NCI-H510A (cell line): ENCODE data around the gene LRTM1.

Experiments used
- DNase-seq: peaks from one replicate; lab custom pipeline; 2025; lab: John Stamatoyannopoulos, UW

LRTM1 gene

GRCh38 chr3:54939557-54940300 lies 11.9 kb upstream of the LRTM1 start:
- DNase-seq, result no peak

DNA sequence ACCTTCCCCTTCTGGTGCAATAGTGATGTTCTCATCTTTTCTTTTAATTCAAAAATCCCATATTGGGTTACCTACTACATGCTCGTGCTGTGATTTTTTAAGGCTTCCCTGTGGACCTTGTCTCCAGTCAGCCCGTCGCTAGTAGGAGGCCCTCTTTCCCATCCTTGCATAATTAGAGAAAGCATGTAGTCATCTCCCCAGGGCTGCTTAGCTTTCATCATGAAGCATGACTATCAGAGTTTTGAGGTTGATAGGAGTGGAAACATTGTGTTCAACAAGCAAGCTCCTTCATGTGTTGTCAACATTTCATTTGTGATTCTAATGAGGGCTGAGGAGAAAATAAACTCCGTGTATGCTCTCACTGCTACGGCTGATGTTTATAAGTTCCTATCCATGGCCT lies 8.7 kb upstream of the LRTM1 start:
- DNase-seq, result no peak

DNA sequence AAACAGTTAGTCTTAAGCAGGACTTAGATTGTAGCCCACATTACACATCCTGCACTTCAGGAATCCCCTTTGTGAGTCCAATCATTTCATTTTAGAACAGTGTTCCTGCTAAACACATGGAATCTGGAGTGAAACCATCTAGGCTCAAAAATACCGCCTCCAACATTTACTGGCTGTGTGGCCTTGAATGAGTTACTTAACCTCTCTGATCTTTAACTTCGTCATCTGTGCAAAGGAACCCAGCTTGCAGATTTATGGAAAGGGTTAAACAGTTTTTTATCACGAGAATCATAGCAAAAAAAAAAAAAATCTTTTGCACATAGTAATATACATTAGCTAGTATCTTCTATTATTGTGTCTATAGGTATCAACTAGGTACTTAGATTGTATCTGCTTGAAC lies 8.0 kb upstream of the LRTM1 start:
- DNase-seq, result no peak

DNA sequence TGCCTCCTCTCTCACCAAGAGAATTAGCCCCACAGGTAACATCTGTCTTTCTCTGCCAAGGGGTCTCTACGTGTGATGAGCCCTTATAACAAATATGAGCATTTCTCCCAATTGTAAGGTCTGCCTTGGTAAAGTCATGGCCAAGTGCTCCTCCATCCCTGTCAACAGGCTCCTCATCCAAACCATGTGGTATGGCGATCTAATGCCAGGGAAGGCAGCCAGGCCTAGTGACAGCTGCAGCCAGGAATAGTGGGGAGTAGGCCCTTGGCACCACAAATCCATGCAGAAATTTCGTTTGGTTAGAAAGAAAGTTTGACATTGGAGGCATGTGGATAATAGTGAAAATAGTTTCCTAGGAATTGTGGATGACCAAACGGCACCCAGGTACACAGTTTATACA lies 4.7 kb upstream of the LRTM1 start:
- no peak for DNase-seq

GRCh38 chr3:54931182-54931581 lies 3.3 kb upstream of the LRTM1 start:
- DNase-seq, result no peak

DNA sequence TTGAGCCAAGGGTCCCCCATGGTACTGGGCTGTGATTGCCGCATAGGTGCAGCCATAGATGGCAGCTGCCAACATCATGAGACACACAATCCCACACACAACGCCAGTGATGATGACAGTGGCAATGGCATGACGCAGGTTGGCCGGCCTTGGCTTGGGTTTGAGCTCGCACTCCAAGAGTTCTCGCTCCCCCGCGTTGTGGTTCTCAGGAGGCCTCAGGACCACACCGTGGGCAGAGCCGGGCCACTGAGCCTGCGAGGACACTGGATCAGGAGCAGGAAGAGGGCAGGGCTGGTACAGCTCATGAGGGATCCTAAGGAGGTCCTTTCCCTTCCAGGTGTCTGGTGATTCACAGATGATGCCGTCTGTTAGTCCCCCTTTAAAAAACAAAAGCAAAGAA lies 9.3 kb downstream of the LRTM1 start:
- no peak for DNase-seq

DNA sequence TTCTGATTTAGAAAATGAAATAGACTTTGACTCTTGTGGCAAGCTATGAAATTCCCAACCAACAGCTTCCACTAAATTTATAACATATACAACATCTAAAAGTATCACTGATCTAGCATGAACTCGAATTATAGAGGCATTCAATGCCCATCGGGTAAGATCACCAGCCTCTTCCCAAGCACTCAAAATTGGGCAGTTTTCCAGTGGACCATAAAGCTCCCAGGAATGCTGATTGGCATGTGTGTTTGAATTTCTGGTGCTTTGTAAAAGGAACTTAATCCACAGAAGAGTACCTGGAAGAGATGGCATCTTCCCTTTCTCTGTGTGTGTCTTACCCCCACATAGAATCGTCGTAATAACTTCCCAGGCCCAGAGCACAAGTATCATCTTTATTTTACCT lies 10.0 kb downstream of the LRTM1 start:
- no peak for DNase-seq

GRCh38 chr3:54917174-54917573 lies 10.7 kb downstream of the LRTM1 start:
- DNase-seq, result no peak

GRCh38 chr3:54916732-54917131 lies 11.1 kb downstream of the LRTM1 start:
- no peak for DNase-seq

- DNase-seq, result no peak
These were observed 11.9 kb downstream of the LRTM1 start for GRCh38 chr3:54915976-54916375.

GRCh38 chr3:54915181-54915580 lies 12.7 kb downstream of the LRTM1 start:
- no peak for DNase-seq

- no peak for DNase-seq
These were observed 13.7 kb downstream of the LRTM1 start for GRCh38 chr3:54914180-54914579.

- no peak for DNase-seq
These were observed 18.7 kb downstream of the LRTM1 start for GRCh38 chr3:54909191-54909590.

DNA sequence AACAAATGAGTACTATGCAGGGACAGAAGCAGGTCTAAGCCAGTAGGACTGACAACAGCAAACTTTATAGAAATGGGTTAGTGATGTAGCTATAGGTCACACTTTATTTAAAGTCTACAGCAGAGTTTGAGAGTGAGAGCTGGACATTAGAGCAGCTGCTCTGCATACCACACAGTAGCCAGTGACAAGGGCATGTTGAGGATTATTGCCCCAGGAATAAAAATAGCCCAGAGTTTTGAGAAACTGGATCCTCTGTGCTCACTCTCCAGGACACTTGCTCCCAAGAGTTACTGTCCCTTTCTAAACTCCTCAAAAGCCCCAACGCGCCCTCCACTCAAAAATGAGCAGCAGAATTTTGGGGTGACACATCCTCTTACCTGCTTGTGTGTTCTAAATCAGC lies 21.1 kb downstream of the LRTM1 start:
- no peak for DNase-seq

DNA sequence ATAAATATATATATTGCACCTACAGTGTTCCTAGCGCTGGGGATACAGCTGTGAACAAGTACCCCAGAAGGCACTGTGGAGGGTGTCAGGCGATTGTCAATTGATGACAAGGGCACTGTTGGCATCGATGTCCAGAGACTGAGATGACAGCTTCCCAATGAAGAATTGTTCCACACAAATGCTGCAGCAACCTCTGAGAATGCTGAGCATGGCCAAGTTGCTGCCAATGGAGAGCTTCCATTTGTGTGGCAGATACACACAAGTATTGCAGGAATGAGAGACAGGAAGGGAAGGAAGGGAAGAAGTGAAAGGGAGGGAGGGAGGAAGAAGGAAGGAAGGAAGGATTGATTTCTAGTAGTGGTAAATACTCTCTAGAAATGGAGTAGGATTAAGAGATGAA lies 21.9 kb downstream of the LRTM1 start:
- no peak for DNase-seq

- no peak for DNase-seq
These were observed 22.5 kb downstream of the LRTM1 start for GRCh38 chr3:54905261-54905888.

GRCh38 chr3:54901906-54902685 lies 25.8 kb downstream of the LRTM1 start:
- no peak for DNase-seq

DNA sequence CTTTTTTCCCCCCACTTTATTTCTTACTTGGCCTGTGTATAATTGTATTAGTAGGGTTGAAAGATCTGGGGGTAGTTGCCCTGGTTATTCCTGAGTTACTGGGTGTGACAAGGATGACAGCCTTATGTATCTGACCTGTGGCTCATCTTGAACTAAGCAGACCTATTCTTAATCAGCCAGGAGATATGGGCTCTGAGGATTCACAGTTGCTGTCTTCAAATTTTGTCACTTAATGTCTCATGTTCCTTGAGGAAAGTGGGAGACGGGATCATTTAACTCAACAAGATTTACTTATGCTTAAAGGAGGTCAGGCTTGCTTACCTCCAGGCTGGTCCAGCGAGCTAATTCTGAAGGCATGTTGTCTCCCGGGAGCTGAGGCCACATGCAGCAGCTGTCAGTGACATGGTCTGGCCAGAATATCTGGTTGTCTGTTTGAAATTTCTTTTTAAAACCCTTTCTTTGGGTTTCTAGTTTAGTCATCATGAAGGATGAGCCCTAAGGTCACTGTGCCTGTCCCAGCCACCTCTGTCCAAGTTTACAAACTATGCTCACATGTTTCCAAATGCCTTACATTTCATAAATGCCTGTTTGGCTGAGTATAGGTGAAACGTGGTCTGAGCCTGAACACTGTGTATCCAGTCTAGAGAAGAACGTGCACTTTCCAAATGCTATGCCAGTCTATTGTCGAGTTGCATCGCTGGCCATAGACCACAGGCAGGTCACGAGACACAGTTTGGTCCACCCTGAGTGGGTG lies 26.8 kb downstream of the LRTM1 start:
- no peak for DNase-seq

DNA sequence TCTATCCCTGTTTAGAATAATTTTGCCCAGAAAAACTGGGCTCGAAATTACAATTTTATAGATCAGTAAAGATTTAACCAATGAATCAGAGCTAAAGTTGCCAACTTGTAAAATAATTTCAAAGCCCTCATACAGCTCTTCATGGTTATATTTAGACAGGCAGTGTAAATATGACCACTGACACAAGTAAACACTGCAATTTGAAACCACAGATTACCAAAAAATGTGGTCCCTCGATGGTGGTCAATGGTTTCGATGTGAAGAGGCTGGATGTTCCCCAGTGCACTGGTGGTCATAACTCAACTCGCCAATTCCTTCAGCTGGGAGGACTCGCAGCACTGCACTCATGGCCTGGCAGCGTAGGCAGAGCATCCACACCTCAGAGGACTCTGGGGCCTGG lies 28.6 kb downstream of the LRTM1 start:
- no peak for DNase-seq

DNA sequence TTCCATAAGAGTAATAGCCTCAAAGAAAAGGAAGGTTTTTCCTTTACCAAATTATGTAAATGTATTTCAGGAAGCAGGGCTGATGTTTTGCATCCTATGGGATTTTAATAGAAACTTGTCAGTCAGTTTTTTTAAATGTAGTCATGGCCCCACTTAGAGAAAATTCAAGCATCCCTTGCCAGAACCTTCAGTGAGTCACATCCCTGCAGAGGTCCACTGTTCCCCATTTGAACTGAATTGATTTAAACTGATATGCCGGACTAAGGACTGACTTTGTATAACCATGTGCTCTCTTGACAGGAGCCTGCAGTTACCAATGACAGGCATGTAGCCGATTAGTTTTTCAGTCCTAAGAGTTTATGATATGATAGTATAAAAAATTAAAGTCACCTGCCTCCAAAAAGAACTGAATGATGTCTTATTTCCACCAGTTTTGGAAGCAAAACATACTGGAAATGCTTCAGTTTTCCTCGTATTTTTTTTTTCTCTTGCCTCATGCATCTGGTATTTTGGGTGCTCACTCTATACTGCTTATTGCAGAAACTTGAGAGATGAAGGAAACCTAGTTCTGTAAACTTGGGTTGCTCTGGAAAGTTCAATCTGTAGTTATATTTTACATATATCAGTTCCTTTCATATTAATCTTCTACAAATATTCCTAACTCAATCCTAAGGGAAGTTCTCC lies 30.7 kb downstream of the LRTM1 start:
- no peak for DNase-seq

DNA sequence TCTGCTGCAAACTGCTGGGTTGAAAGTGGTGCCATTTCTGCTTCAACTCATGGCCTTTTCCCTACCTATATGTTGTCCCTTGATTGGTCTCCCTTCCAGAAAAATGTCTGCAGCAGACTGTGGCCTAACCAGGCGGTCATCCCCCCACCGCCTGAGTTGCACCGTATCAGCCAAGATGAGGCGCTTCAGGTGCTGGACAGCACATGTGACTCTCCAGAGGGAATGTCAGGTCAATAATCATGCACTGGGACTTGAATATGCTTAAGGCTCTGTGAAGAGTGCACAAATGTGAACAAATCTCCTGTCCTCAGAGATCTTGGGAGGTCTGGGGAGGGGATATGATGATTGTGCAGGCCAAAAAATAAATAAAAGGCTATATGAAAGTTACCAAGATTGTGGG lies 32.2 kb downstream of the LRTM1 start:
- DNase-seq, result no peak

DNA sequence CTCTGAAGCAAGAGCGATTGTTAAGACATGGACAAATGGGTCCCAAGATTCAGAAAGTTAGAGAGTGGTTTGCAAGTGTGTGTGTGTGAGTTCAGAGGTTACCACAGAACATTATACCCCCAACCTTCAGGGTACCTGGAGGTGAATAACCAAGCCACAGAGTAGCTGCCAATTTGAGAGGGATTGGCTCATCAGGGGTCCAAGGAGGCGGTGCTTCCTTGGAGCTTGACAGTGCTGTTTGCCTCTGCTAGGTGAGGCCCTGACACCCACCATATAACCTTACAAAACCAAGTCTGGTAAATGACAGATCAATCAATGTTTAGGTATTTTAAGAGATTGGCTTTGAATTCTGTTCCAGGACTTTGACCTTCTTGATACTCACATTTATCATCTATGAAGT lies 35.7 kb downstream of the LRTM1 start:
- no peak for DNase-seq
